ENCODE data around the gene EVI5.
"Not testable (repeated sequence)": the region's sequence is repeated elsewhere in the genome, so short reads cannot be mapped to it uniquely, and the experiment has no call there.

The EVI5 gene

GRCh38 chr1:92536211-92536979 lies 248.5 kb downstream of the EVI5 start:
- Histone ChIP-seq H3K4me3 (ENCODE audit: low read length) (no peak overlapping the region), H3K27me3 (ENCODE audit: control insufficient read depth, insufficient read depth, low read length) (no peaks in the 10 kb centered on the region), H3K9ac (ENCODE audit: low read length) (no peak overlapping the region), H3K27ac (ENCODE audit: low read depth, low read length) (no peak overlapping the region), H3K36me3 (ENCODE audit: control insufficient read depth, insufficient read depth, low read length) (no peaks in the 10 kb centered on the region), H3K4me1 (ENCODE audit: control insufficient read depth, insufficient read depth, low read length) (no peaks in the 10 kb centered on the region)

GRCh38 chr1:92532371-92532770 lies 252.5 kb downstream of the EVI5 start:
- H3K4me3 ChIP-seq (ENCODE audit: low read length); H3K9ac ChIP-seq (ENCODE audit: low read length); H3K4me1 ChIP-seq (ENCODE audit: control insufficient read depth, insufficient read depth, low read length); H3K27me3 ChIP-seq (ENCODE audit: control insufficient read depth, insufficient read depth, low read length); H3K27ac ChIP-seq (ENCODE audit: low read depth, low read length); H3K36me3 ChIP-seq (ENCODE audit: control insufficient read depth, insufficient read depth, low read length): not testable (repeated sequence)

- H3K36me3 ChIP-seq (ENCODE audit: control insufficient read depth, insufficient read depth, low read length); H3K4me3 ChIP-seq (ENCODE audit: low read length); H3K4me1 ChIP-seq (ENCODE audit: control insufficient read depth, insufficient read depth, low read length); H3K27me3 ChIP-seq (ENCODE audit: control insufficient read depth, insufficient read depth, low read length); H3K27ac ChIP-seq (ENCODE audit: low read depth, low read length); H3K9ac ChIP-seq (ENCODE audit: low read length): not testable (repeated sequence)
Measured at GRCh38 chr1:92531939-92532338, 253.0 kb downstream of the EVI5 start.

- Histone ChIP-seq H3K4me3 (ENCODE audit: low read length) (no peak overlapping the region), H3K4me1 (ENCODE audit: control insufficient read depth, insufficient read depth, low read length) (no peaks in the 10 kb centered on the region), H3K27ac (ENCODE audit: low read depth, low read length) (no peak overlapping the region), H3K27me3 (ENCODE audit: control insufficient read depth, insufficient read depth, low read length) (no peaks in the 10 kb centered on the region), H3K9ac (ENCODE audit: low read length) (no peak overlapping the region), H3K36me3 (ENCODE audit: control insufficient read depth, insufficient read depth, low read length) (no peaks in the 10 kb centered on the region)
Measured at GRCh38 chr1:92527670-92528069, 257.2 kb downstream of the EVI5 start.

- H3K27me3 ChIP-seq (ENCODE audit: control insufficient read depth, insufficient read depth, low read length); H3K9ac ChIP-seq (ENCODE audit: low read length); H3K27ac ChIP-seq (ENCODE audit: low read depth, low read length); H3K36me3 ChIP-seq (ENCODE audit: control insufficient read depth, insufficient read depth, low read length); H3K4me3 ChIP-seq (ENCODE audit: low read length); H3K4me1 ChIP-seq (ENCODE audit: control insufficient read depth, insufficient read depth, low read length): not testable (repeated sequence)
Measured at GRCh38 chr1:92524944-92525590, 259.8 kb downstream of the EVI5 start.

GRCh38 chr1:92519043-92519442 lies 265.9 kb downstream of the EVI5 start:
- Histone ChIP-seq H3K27me3 (ENCODE audit: control insufficient read depth, insufficient read depth, low read length) (no peaks in the 10 kb centered on the region), H3K9ac (ENCODE audit: low read length) (no peak overlapping the region)

GRCh38 chr1:92516574-92516973 lies 268.3 kb downstream of the EVI5 start:
- H3K36me3 ChIP-seq (ENCODE audit: control insufficient read depth, insufficient read depth, low read length): no peaks in the 10 kb centered on the region
- no peaks in the 10 kb centered on the region for H3K27me3 ChIP-seq (ENCODE audit: control insufficient read depth, insufficient read depth, low read length)
- H3K27ac ChIP-seq (ENCODE audit: low read depth, low read length): no peak overlapping the region
- H3K4me3 ChIP-seq (ENCODE audit: low read length): no peak overlapping the region
- no peak overlapping the region for H3K9ac ChIP-seq (ENCODE audit: low read length)
- H3K4me1 ChIP-seq (ENCODE audit: control insufficient read depth, insufficient read depth, low read length): no peaks in the 10 kb centered on the region

More at GRCh38 chr1:92519043-92519442, 265.9 kb downstream of the EVI5 start:
- no peak overlapping the region for H3K27ac ChIP-seq (ENCODE audit: low read depth, low read length)
- H3K4me1 ChIP-seq (ENCODE audit: control insufficient read depth, insufficient read depth, low read length): no peaks in the 10 kb centered on the region
- no peaks in the 10 kb centered on the region for H3K36me3 ChIP-seq (ENCODE audit: control insufficient read depth, insufficient read depth, low read length)
- H3K4me3 ChIP-seq (ENCODE audit: low read length): no peak overlapping the region

GRCh38 chr1:92515796-92516201 lies 269.1 kb downstream of the EVI5 start:
- no peaks in the 10 kb centered on the region for H3K36me3 ChIP-seq (ENCODE audit: control insufficient read depth, insufficient read depth, low read length)
- no peaks in the 10 kb centered on the region for H3K27me3 ChIP-seq (ENCODE audit: control insufficient read depth, insufficient read depth, low read length)

GRCh38 chr1:92511541-92511940 lies 273.4 kb downstream of the EVI5 start:
- Histone ChIP-seq H3K4me1 (ENCODE audit: control insufficient read depth, insufficient read depth, low read length) (no peaks in the 10 kb centered on the region), H3K9ac (ENCODE audit: low read length) (no peak overlapping the region), H3K4me3 (ENCODE audit: low read length) (no peak overlapping the region), H3K27me3 (ENCODE audit: control insufficient read depth, insufficient read depth, low read length) (no peaks in the 10 kb centered on the region), H3K36me3 (ENCODE audit: control insufficient read depth, insufficient read depth, low read length) (no peaks in the 10 kb centered on the region), H3K27ac (ENCODE audit: low read depth, low read length) (no peak overlapping the region)

More at GRCh38 chr1:92515796-92516201, 269.1 kb downstream of the EVI5 start:
- Histone ChIP-seq H3K4me1 (ENCODE audit: control insufficient read depth, insufficient read depth, low read length) (no peaks in the 10 kb centered on the region), H3K4me3 (ENCODE audit: low read length) (no peak overlapping the region), H3K9ac (ENCODE audit: low read length) (no peak overlapping the region), H3K27ac (ENCODE audit: low read depth, low read length) (no peak overlapping the region)

GRCh38 chr1:92509619-92510018 lies 275.3 kb downstream of the EVI5 start:
- Histone ChIP-seq H3K9ac (ENCODE audit: low read length) (no peak overlapping the region), H3K27me3 (ENCODE audit: control insufficient read depth, insufficient read depth, low read length) (no peaks in the 10 kb centered on the region), H3K4me1 (ENCODE audit: control insufficient read depth, insufficient read depth, low read length) (no peaks in the 10 kb centered on the region)

GRCh38 chr1:92505015-92505692 lies 279.8 kb downstream of the EVI5 start:
- Histone ChIP-seq H3K9ac (ENCODE audit: low read length) (no peak overlapping the region), H3K36me3 (ENCODE audit: control insufficient read depth, insufficient read depth, low read length) (no peaks in the 10 kb centered on the region), H3K27me3 (ENCODE audit: control insufficient read depth, insufficient read depth, low read length) (no peaks in the 10 kb centered on the region), H3K4me1 (ENCODE audit: control insufficient read depth, insufficient read depth, low read length) (no peaks in the 10 kb centered on the region), H3K27ac (ENCODE audit: low read depth, low read length) (no peak overlapping the region), H3K4me3 (ENCODE audit: low read length) (no peak overlapping the region)

More at GRCh38 chr1:92509619-92510018, 275.3 kb downstream of the EVI5 start:
- Histone ChIP-seq H3K36me3 (ENCODE audit: control insufficient read depth, insufficient read depth, low read length) (no peaks in the 10 kb centered on the region), H3K27ac (ENCODE audit: low read depth, low read length) (no peak overlapping the region), H3K4me3 (ENCODE audit: low read length) (no peak overlapping the region)

GRCh38 chr1:92504291-92505014 lies 280.5 kb downstream of the EVI5 start:
- no peak overlapping the region for H3K9ac ChIP-seq (ENCODE audit: low read length)
- H3K36me3 ChIP-seq (ENCODE audit: control insufficient read depth, insufficient read depth, low read length): no peaks in the 10 kb centered on the region
- H3K4me1 ChIP-seq (ENCODE audit: control insufficient read depth, insufficient read depth, low read length): no peaks in the 10 kb centered on the region
- no peaks in the 10 kb centered on the region for H3K27me3 ChIP-seq (ENCODE audit: control insufficient read depth, insufficient read depth, low read length)
- H3K4me3 ChIP-seq (ENCODE audit: low read length): no peak overlapping the region
- H3K27ac ChIP-seq (ENCODE audit: low read depth, low read length): no peak overlapping the region
